Measurements from ENCODE around the gene OCA2.

Gene OCA2

GRCh38 chr15:28020644-28021043 is 78.5 kb downstream of the OCA2 start:
- Histone ChIP-seq H3K4me3 (ENCODE audit: insufficient read length, low read depth) (no peak overlapping the region), H3K36me3 (ENCODE audit: insufficient read depth, insufficient read length, low read length) (no peaks in the 10 kb centered on the region), H3K9ac (ENCODE audit: insufficient read length, low read depth) (no peak overlapping the region), H3K27me3 (ENCODE audit: insufficient read depth, insufficient read length) (no peaks in the 10 kb centered on the region), H3K4me1 (ENCODE audit: insufficient read depth, insufficient read length) (no peaks in the 10 kb centered on the region), H3K9me3 (ENCODE audit: insufficient read depth, low read length) (no peaks in the 10 kb centered on the region)
- TF ChIP-seq SUZ12 (IDR thresholded peaks at IDR 0.05; ENCODE audit: extremely low read depth, insufficient read depth, insufficient read length) (no peak), ZNF274 (IDR thresholded peaks at IDR 0.05; ENCODE audit: low read depth, low read length) (no peak), YY1 (IDR thresholded peaks at IDR 0.05; ENCODE audit: insufficient read depth, insufficient read length) (no peak)
- no peak for DNase-seq (ENCODE audit: low read depth, low spot score)

- H3K4me1 ChIP-seq (ENCODE audit: insufficient read depth, insufficient read length): no peaks in the 10 kb centered on the region
- peak; percentile 8 for DNase-seq (ENCODE audit: low read depth, low spot score)
- peak overlapping the region; percentile 32 for H3K9ac ChIP-seq (ENCODE audit: insufficient read length, low read depth)
Observed at GRCh38 chr15:28019594-28020309, 79.4 kb downstream of the OCA2 start.

GRCh38 chr15:28018291-28019044 is 80.6 kb downstream of the OCA2 start:
- Histone ChIP-seq H3K9ac (ENCODE audit: insufficient read length, low read depth) (no peak overlapping the region), H3K4me1 (ENCODE audit: insufficient read depth, insufficient read length) (no peaks in the 10 kb centered on the region), H3K27me3 (ENCODE audit: insufficient read depth, insufficient read length) (no peaks in the 10 kb centered on the region), H3K4me3 (ENCODE audit: insufficient read length, low read depth) (no peak overlapping the region), H3K9me3 (ENCODE audit: insufficient read depth, low read length) (no peaks in the 10 kb centered on the region), H3K36me3 (ENCODE audit: insufficient read depth, insufficient read length, low read length) (peaks cover 4% of the 10 kb centered on the region)
- DNase-seq (ENCODE audit: low read depth, low spot score): no peak
- TF ChIP-seq YY1 (IDR thresholded peaks at IDR 0.05; ENCODE audit: insufficient read depth, insufficient read length): no peak
- no peak for TF ChIP-seq SUZ12 (IDR thresholded peaks at IDR 0.05; ENCODE audit: extremely low read depth, insufficient read depth, insufficient read length)
- TF ChIP-seq ZNF274 (IDR thresholded peaks at IDR 0.05; ENCODE audit: low read depth, low read length): no peak

More at GRCh38 chr15:28019594-28020309, 79.4 kb downstream of the OCA2 start:
- no peaks in the 10 kb centered on the region for H3K9me3 ChIP-seq (ENCODE audit: insufficient read depth, low read length)
- no peaks in the 10 kb centered on the region for H3K36me3 ChIP-seq (ENCODE audit: insufficient read depth, insufficient read length, low read length)
- H3K27me3 ChIP-seq (ENCODE audit: insufficient read depth, insufficient read length): no peaks in the 10 kb centered on the region
- no peak overlapping the region for H3K4me3 ChIP-seq (ENCODE audit: insufficient read length, low read depth)
- TF ChIP-seq YY1 (IDR thresholded peaks at IDR 0.05; ENCODE audit: insufficient read depth, insufficient read length) (no peak), ZNF274 (IDR thresholded peaks at IDR 0.05; ENCODE audit: low read depth, low read length) (no peak), SUZ12 (IDR thresholded peaks at IDR 0.05; ENCODE audit: extremely low read depth, insufficient read depth, insufficient read length) (no peak)

GRCh38 chr15:28017423-28017924 is 81.6 kb downstream of the OCA2 start:
- DNase-seq (ENCODE audit: low read depth, low spot score): no peak
- TF ChIP-seq YY1 (IDR thresholded peaks at IDR 0.05; ENCODE audit: insufficient read depth, insufficient read length) (no peak), ZNF274 (IDR thresholded peaks at IDR 0.05; ENCODE audit: low read depth, low read length) (no peak), SUZ12 (IDR thresholded peaks at IDR 0.05; ENCODE audit: extremely low read depth, insufficient read depth, insufficient read length) (no peak)
- no peaks in the 10 kb centered on the region for H3K4me1 ChIP-seq (ENCODE audit: insufficient read depth, insufficient read length)

GRCh38 chr15:28015855-28016254 is 83.3 kb downstream of the OCA2 start:
- H3K9ac ChIP-seq (ENCODE audit: insufficient read length, low read depth): no peak overlapping the region
- no peak overlapping the region for H3K4me3 ChIP-seq (ENCODE audit: insufficient read length, low read depth)
- no peaks in the 10 kb centered on the region for H3K27me3 ChIP-seq (ENCODE audit: insufficient read depth, insufficient read length)
- H3K9me3 ChIP-seq (ENCODE audit: insufficient read depth, low read length): no peaks in the 10 kb centered on the region
- peaks cover 4% of the 10 kb centered on the region for H3K36me3 ChIP-seq (ENCODE audit: insufficient read depth, insufficient read length, low read length)
- TF ChIP-seq SUZ12 (IDR thresholded peaks at IDR 0.05; ENCODE audit: extremely low read depth, insufficient read depth, insufficient read length) (no peak), ZNF274 (IDR thresholded peaks at IDR 0.05; ENCODE audit: low read depth, low read length) (no peak), YY1 (IDR thresholded peaks at IDR 0.05; ENCODE audit: insufficient read depth, insufficient read length) (no peak)
- no peaks in the 10 kb centered on the region for H3K4me1 ChIP-seq (ENCODE audit: insufficient read depth, insufficient read length)
- DNase-seq (ENCODE audit: low read depth, low spot score): no peak

More at GRCh38 chr15:28017423-28017924, 81.6 kb downstream of the OCA2 start:
- Histone ChIP-seq H3K27me3 (ENCODE audit: insufficient read depth, insufficient read length) (no peaks in the 10 kb centered on the region), H3K9me3 (ENCODE audit: insufficient read depth, low read length) (no peaks in the 10 kb centered on the region), H3K4me3 (ENCODE audit: insufficient read length, low read depth) (no peak overlapping the region), H3K36me3 (ENCODE audit: insufficient read depth, insufficient read length, low read length) (peaks cover 4% of the 10 kb centered on the region), H3K9ac (ENCODE audit: insufficient read length, low read depth) (no peak overlapping the region)

GRCh38 chr15:28014623-28015200 is 84.4 kb downstream of the OCA2 start:
- Histone ChIP-seq H3K36me3 (ENCODE audit: insufficient read depth, insufficient read length, low read length) (peaks cover 4% of the 10 kb centered on the region), H3K4me1 (ENCODE audit: insufficient read depth, insufficient read length) (no peaks in the 10 kb centered on the region), H3K4me3 (ENCODE audit: insufficient read length, low read depth) (no peak overlapping the region), H3K9me3 (ENCODE audit: insufficient read depth, low read length) (no peaks in the 10 kb centered on the region), H3K9ac (ENCODE audit: insufficient read length, low read depth) (no peak overlapping the region), H3K27me3 (ENCODE audit: insufficient read depth, insufficient read length) (no peaks in the 10 kb centered on the region)
- TF ChIP-seq SUZ12 (IDR thresholded peaks at IDR 0.05; ENCODE audit: extremely low read depth, insufficient read depth, insufficient read length) (no peak), YY1 (IDR thresholded peaks at IDR 0.05; ENCODE audit: insufficient read depth, insufficient read length) (no peak), ZNF274 (IDR thresholded peaks at IDR 0.05; ENCODE audit: low read depth, low read length) (no peak)
- no peak for DNase-seq (ENCODE audit: low read depth, low spot score)

GRCh38 chr15:28013976-28014375 is 85.1 kb downstream of the OCA2 start:
- Histone ChIP-seq H3K9me3 (ENCODE audit: insufficient read depth, low read length) (peaks cover 2% of the 10 kb centered on the region; the same call in 1 of the 2 replicates), H3K27me3 (ENCODE audit: insufficient read depth, insufficient read length) (no peaks in the 10 kb centered on the region), H3K9ac (ENCODE audit: insufficient read length, low read depth) (no peak overlapping the region), H3K4me1 (ENCODE audit: insufficient read depth, insufficient read length) (no peaks in the 10 kb centered on the region), H3K4me3 (ENCODE audit: insufficient read length, low read depth) (no peak overlapping the region), H3K36me3 (ENCODE audit: insufficient read depth, insufficient read length, low read length) (peaks cover 4% of the 10 kb centered on the region)
- no peak for TF ChIP-seq SUZ12 (IDR thresholded peaks at IDR 0.05; ENCODE audit: extremely low read depth, insufficient read depth, insufficient read length)
- no peak for TF ChIP-seq YY1 (IDR thresholded peaks at IDR 0.05; ENCODE audit: insufficient read depth, insufficient read length)
- TF ChIP-seq ZNF274 (IDR thresholded peaks at IDR 0.05; ENCODE audit: low read depth, low read length): no peak
- DNase-seq (ENCODE audit: low read depth, low spot score): no peak

Measured in NT2/D1 (cell line).